ENCODE data around the gene UGT3A1.

The UGT3A1 gene

GRCh38 chr5:35954175-35954574, 37.0 kb downstream of the UGT3A1 start:
- Mint-ChIP-seq H3K27ac (no peak overlapping the region), H3K4me1 (peaks cover 4% of the 10 kb centered on the region), H3K9me3 (no peaks in the 10 kb centered on the region), H3K27me3 (peaks cover 45% of the 10 kb centered on the region), H3K36me3 (peaks cover 2% of the 10 kb centered on the region), H3K4me3 (no peak overlapping the region)

GRCh38 chr5:35947085-35947484, 44.1 kb downstream of the UGT3A1 start:
- Mint-ChIP-seq H3K36me3 (no peaks in the 10 kb centered on the region), H3K9me3 (no peaks in the 10 kb centered on the region), H3K27ac (no peak overlapping the region), H3K27me3 (peaks cover 12% of the 10 kb centered on the region), H3K4me1 (no peaks in the 10 kb centered on the region), H3K4me3 (no peak overlapping the region)

GRCh38 chr5:35939639-35940038, 51.6 kb downstream of the UGT3A1 start:
- Mint-ChIP-seq H3K27ac (no peak overlapping the region), H3K4me3 (no peak overlapping the region), H3K9me3 (no peaks in the 10 kb centered on the region), H3K27me3 (peaks cover 5% of the 10 kb centered on the region), H3K4me1 (no peaks in the 10 kb centered on the region), H3K36me3 (no peaks in the 10 kb centered on the region)

- Mint-ChIP-seq H3K4me1 (no peaks in the 10 kb centered on the region), H3K9me3 (no peaks in the 10 kb centered on the region), H3K36me3 (no peaks in the 10 kb centered on the region), H3K27ac (no peak within 1 kb of the TSS), H3K4me3 (no peak within 1 kb of the TSS), H3K27me3 (peaks cover 5% of the 10 kb centered on the region)
Observed at GRCh38 chr5:35938568-35939227, 52.5 kb downstream of the UGT3A1 start, which contains the start of gene CAPSL. Gene CAPSL (minus strand): TSS chr5:35938622. CDS start chr5:35921120, 17,502 bp downstream.

- Mint-ChIP-seq H3K4me3 (peak overlapping the region; percentile 70), H3K4me1 (peaks cover 46% of the 10 kb centered on the region), H3K9me3 (no peaks in the 10 kb centered on the region), H3K36me3 (no peaks in the 10 kb centered on the region), H3K27me3 (no peaks in the 10 kb centered on the region), H3K27ac (no peak overlapping the region)
Observed at GRCh38 chr5:35926389-35927051, 64.7 kb downstream of the UGT3A1 start.

- H3K9me3 Mint-ChIP-seq: no peaks in the 10 kb centered on the region
- peaks cover 46% of the 10 kb centered on the region for H3K4me1 Mint-ChIP-seq
- no peaks in the 10 kb centered on the region for H3K36me3 Mint-ChIP-seq
- H3K27me3 Mint-ChIP-seq: no peaks in the 10 kb centered on the region
- peak overlapping the region; percentile 91 for H3K27ac Mint-ChIP-seq
- peak overlapping the region; percentile 88 for H3K4me3 Mint-ChIP-seq
Observed at GRCh38 chr5:35924950-35925722, 66.1 kb downstream of the UGT3A1 start.

GRCh38 chr5:35924122-35924949, 66.9 kb downstream of the UGT3A1 start:
- Mint-ChIP-seq H3K9me3 (peaks cover 6% of the 10 kb centered on the region), H3K27ac (peak overlapping the region; percentile 91)

GRCh38 chr5:35922468-35922867, 68.7 kb downstream of the UGT3A1 start:
- Mint-ChIP-seq H3K4me3 (no peak overlapping the region), H3K36me3 (peaks cover 9% of the 10 kb centered on the region), H3K27ac (no peak overlapping the region), H3K27me3 (no peaks in the 10 kb centered on the region), H3K4me1 (peaks cover 52% of the 10 kb centered on the region), H3K9me3 (peaks cover 8% of the 10 kb centered on the region)

More at GRCh38 chr5:35924122-35924949, 66.9 kb downstream of the UGT3A1 start:
- Mint-ChIP-seq H3K36me3 (peaks cover 4% of the 10 kb centered on the region), H3K27me3 (no peaks in the 10 kb centered on the region), H3K4me1 (peaks cover 49% of the 10 kb centered on the region), H3K4me3 (peak overlapping the region; percentile 88)

GRCh38 chr5:35921930-35922329, 69.3 kb downstream of the UGT3A1 start:
- peaks cover 9% of the 10 kb centered on the region for H3K36me3 Mint-ChIP-seq
- no peaks in the 10 kb centered on the region for H3K27me3 Mint-ChIP-seq
- peaks cover 8% of the 10 kb centered on the region for H3K9me3 Mint-ChIP-seq
- no peak overlapping the region for H3K4me3 Mint-ChIP-seq
- H3K4me1 Mint-ChIP-seq: peaks cover 52% of the 10 kb centered on the region
- H3K27ac Mint-ChIP-seq: no peak overlapping the region

- Mint-ChIP-seq H3K36me3 (peaks cover 9% of the 10 kb centered on the region), H3K27me3 (no peaks in the 10 kb centered on the region), H3K9me3 (peaks cover 8% of the 10 kb centered on the region), H3K4me3 (no peak overlapping the region), H3K27ac (no peak overlapping the region), H3K4me1 (peaks cover 46% of the 10 kb centered on the region)
Observed at GRCh38 chr5:35920890-35921289, 70.3 kb downstream of the UGT3A1 start.

GRCh38 chr5:35919191-35919590, 72.0 kb downstream of the UGT3A1 start:
- peaks cover 11% of the 10 kb centered on the region for H3K36me3 Mint-ChIP-seq
- H3K4me1 Mint-ChIP-seq: peaks cover 32% of the 10 kb centered on the region

GRCh38 chr5:35908814-35909213, 82.4 kb downstream of the UGT3A1 start:
- no peaks in the 10 kb centered on the region for H3K27me3 Mint-ChIP-seq
- H3K9me3 Mint-ChIP-seq: peaks cover 5% of the 10 kb centered on the region
- H3K36me3 Mint-ChIP-seq: peaks cover 3% of the 10 kb centered on the region
- H3K27ac Mint-ChIP-seq: no peak overlapping the region
- no peak overlapping the region for H3K4me3 Mint-ChIP-seq
- peaks cover 34% of the 10 kb centered on the region for H3K4me1 Mint-ChIP-seq

More at GRCh38 chr5:35919191-35919590, 72.0 kb downstream of the UGT3A1 start:
- Mint-ChIP-seq H3K4me3 (no peak overlapping the region), H3K9me3 (peaks cover 8% of the 10 kb centered on the region), H3K27me3 (no peaks in the 10 kb centered on the region), H3K27ac (peak overlapping the region; percentile 59)

GRCh38 chr5:35908228-35908627, 83.0 kb downstream of the UGT3A1 start:
- Mint-ChIP-seq H3K9me3 (peaks cover 5% of the 10 kb centered on the region), H3K4me3 (no peak overlapping the region), H3K36me3 (peaks cover 4% of the 10 kb centered on the region), H3K4me1 (peaks cover 38% of the 10 kb centered on the region), H3K27me3 (no peaks in the 10 kb centered on the region), H3K27ac (no peak overlapping the region)

GRCh38 chr5:35904443-35905132, 86.6 kb downstream of the UGT3A1 start:
- H3K36me3 Mint-ChIP-seq: peaks cover 1% of the 10 kb centered on the region
- H3K27me3 Mint-ChIP-seq: no peaks in the 10 kb centered on the region
- peaks cover 73% of the 10 kb centered on the region for H3K4me1 Mint-ChIP-seq
- H3K27ac Mint-ChIP-seq: peak overlapping the region; percentile 93
- peak overlapping the region; percentile 45 for H3K4me3 Mint-ChIP-seq
- no peaks in the 10 kb centered on the region for H3K9me3 Mint-ChIP-seq

All from activated naive CD4-positive, alpha-beta T cell treated with anti-CD3 and anti-CD28 coated beads, Interleukin-2, amount 50 U/mL, for 24 hours (primary cell).